Mesenteric fat pad (tissue), 1 donor: Measurements from ENCODE around the gene CDNF. TPM values are rescaled to one million over a fixed set of nuclear protein-coding genes. Genes with fewer than 3 reads are reported as not detected.
"Not testable (repeated sequence)": the region's sequence is repeated elsewhere in the genome, so short reads cannot be mapped to it uniquely, and the experiment has no call there.

Source experiments
- DNase-seq: peaks from one replicate; pipeline ENCODE4 v3.0.0-alpha.2; 2020; ENCODE audit warnings: low spot score
- total RNA-seq: library from RNA; stranded (reverse); fragmentation: NEBNext Ultra II Directional; extraction: Animal tissue kit (Norgen Biotek cat#: 25700); gene quantifications from one replicate; pipeline ENCODE4 v1.2.1, GENCODE V29; 2021
- donor health status: DM: yes; HTN: yes; CAD: no.

The CDNF gene
- total RNA-seq, 1 donor from 2014 or later, result 1.4 TPM

DNA sequence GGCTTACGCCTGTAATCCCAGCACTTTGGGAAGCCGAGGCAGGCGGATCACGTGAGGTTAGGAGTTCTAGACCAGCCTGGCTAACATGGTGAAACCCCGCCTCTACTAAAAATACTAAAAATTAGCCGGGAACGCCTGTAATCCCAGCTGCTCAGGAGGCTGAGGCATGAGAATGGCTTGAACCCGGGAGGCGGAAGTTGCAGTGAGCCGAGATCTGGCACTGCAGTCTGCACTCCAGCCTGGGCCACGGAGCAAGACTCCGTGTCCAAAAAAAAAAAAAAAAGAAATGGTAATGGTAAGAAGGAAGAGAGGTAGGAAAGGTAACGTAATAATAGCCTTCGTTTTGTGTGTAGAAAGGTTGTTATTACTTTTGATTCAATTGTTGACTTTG is 1.5 kb upstream of the CDNF start:
- DNase-seq, result no peak

DNA sequence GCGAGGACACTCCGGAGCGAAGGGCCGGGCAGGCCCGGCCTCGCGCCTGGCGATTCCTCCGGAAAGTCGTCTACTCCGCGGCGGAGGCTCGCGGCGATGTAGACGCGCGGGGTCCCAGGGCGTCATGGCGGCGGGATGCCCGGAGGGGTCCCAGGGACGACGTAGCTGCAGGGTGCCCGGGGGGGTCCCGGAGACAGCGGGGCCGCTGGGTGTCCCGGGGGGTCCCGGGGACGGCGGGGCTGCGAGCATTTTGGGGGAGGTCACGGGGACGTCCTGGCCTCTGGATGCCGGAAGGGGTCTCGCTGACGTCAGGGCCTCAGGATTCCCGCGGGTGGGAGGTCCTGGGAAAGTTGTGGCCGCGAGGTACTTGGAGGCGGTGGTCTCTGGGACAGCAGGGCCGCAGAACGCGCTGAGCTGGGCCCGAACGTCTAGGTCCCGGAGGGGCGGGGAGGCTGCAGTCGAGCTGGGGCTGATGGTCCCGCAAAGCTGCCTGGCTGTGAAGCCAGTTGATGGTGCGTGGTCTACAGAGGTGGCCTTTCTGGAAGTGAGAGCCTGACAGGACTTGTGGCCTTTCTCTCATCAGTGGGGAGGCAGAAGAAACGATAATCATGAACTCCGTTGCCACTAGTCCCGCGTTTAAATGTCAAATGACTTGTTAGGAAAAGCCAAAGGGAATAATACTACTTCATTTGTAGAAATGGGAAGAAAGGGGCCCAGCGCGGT is 906 bp upstream of the CDNF start:
- no peak for DNase-seq

DNA sequence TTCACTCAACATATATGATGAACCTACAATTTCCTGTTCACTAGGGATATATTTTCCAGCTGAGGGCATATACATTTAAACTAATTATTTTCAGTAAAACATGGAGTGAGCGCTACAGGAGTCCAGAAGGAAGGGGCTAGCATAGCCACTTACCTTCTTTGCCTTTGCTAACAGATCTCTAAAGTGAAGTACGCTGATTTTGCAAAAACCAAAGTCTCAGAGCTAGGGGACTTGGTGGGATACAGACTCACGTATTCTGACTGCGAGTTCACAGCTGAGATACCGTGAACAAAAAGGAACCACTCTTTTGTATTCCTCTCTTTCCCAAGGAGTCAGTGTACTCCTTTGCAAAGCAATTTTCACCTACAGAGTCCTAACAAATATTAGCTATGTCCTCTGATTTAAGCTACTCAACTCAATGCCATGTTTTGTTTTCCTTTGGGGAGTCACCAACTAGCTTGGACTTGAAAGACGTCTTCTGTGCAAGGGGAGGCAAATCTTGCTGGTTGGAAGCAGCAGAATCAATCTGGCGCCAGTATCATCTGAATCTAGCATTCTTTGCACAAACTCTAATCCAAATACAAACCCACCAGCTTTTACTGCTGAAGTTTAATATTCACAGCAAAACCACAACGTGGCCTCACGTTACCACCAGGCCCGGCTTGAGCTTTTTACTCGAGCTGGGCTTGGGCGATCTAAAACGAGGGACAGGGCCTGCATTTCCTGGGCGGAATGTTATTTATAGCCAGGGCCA is 657 bp downstream of the CDNF start:
- no peak for DNase-seq

DNA sequence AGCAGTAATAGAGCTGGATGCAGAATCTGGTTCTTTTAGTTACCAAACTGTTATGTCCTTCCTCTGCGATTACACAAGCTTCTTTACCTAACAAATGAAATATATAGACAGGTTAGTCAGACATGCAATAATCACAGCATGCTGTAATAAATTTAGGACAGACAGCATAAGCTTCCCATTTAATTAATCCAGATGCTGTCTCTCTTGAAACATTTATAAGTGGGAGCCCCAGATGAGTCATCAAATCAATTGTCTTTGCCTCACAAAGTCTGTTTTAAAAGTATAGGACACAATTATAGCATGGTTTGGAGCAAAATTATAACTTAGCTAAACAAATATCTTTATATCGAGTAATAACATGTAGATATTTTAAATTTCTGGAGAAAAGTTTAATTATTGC is 1.6 kb downstream of the CDNF start:
- no peak for DNase-seq

DNA sequence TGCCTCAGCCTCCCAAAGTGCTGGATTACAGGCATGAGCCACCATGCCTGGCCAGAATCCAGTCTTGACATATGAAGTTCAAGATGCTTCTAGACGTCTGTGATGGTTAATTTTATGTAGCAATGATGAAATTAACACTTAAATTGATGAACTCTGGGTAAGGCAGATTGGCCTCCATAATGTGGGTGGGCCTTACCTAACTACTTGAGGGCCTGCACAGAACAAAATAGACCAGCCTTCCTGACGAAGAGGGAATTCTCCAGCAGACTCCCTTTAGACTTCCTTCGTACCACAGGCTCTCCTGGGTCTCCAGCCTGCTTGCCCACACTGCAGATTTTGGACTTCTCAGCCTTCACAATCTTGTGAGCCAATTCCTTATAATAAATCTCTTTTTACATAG is 4.7 kb downstream of the CDNF start:
- no peak for DNase-seq

GRCh38 chr10:14826076-14826829 is 11.6 kb downstream of the CDNF start:
- no peak for DNase-seq

DNA sequence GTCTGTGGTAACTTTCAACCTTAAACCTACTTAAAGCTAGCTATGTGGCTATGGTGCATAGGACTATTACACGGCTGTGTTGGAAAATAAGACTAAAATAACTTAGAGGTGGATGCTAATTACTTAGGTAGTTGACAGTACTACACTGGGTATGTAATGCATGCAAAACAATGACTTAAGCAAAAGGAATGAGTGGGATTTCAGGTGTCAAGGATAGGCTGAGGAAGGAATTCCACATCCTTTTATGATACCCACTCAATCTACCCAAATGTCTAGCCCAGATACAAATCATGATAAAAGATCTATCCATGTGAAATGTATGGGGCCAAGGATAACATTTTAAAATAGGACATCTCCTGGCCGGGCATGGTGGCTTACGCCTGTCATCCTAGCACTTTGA is 13.9 kb downstream of the CDNF start:
- DNase-seq, result no peak

- no peak for DNase-seq
These were observed 14.7 kb downstream of the CDNF start for GRCh38 chr10:14822879-14823755.

DNA sequence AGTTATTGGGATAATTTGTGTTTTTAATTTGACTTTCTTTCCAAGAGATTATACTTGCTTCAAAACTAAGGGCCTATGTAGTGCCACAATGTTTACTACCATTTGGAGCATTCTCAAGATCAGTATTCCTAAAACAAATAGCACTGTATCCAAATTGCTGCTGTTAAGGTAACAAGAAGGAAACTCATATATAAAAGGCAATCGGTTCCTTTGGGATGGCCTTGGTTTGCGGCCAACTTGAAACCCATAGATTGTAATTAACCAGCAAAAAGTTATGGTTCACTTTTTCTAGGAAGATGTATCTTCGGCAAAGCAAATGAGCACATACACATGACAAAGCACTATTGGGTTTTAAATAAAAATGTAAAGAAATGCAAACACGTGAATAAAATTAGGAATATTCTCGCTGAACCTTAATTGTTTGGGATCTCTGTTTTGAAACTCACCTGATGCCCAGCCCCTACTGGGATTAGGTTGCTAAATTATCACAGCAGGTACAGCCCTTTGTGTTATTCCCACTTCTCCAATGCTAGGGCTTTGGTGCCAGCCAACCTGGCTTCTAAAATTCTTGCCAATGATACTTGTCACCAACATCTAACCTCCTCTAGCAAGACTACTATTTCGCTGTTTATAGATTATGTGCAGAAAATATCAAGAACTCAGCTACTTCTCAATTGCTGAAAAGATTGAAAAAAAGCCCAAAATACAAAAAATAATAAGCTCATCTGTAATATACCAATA is 16.0 kb downstream of the CDNF start:
- no peak for DNase-seq

DNA sequence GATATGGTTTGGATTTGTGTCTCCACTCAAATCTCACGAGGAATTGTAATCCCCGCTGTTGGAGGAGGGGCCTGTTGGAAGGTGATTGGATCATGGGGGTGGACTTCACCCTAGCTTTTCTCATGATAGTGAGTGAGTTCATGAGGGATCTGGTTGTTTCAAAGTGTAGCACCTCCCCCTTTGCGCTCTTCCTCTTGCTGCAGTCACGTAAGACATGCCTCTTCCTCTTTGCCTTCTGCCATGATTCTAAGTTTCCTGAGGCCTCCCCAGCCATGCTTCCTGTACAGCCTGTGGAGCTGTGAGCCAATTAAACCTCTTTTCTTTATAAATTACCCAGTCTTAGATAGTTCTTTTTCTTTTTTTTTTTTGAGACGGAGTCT is 17.1 kb downstream of the CDNF start:
- DNase-seq, result no peak

DNA sequence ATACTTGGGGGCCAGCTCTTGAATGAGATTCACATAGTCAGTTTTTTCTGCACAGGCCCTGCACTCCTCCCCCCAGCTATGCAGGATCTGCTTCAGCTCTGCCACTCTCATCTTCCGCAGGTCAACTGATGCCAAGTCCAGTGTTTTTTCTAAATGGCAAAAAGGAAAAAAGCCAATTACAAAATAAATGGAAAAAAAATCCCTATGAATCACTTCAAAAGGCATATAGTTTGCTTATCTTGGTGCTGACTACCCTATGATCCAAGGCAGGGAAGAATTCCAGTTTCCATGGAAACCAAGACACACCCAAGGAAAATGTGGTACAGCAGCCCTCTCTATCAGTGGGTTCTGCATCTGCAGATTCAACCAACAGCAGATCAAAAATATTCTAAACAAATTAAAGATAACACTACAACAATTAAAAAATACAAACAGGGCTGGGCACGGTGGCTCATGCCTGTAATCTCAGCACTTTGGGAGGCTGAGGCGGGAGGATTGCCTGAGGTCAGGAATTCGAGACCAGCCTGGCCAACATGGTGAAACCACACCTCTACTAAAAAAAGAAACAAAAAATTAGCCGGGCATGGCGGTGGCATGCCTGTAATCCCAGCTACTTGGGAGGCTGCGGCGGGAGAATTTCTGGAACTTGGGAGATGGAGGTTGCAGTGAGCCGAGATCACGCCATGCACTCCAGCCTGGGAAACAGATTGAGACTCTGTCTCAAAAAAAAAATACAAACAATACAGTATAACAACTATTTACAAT is 17.6 kb downstream of the CDNF start:
- DNase-seq, result no peak

DNA sequence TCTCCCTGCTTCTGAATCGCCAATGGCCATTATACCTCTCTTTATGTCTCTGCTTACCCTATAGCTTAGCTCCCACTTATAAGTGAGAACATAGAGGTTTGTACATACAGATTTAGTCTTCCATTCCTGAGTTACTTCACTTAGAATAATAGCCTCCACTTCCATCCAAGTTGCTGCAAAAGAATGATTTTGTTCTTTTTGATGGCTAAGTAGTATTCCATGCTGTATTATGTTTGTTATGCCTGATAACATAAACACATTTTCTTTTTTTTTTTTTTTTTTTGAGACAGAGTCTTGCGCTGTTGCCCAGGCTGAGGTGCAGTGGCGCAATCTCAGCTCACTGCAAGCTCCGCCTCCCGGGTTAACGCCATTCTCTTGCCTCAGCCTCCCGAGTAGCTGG is 21.1 kb downstream of the CDNF start:
- not testable (repeated sequence) for DNase-seq

DNA sequence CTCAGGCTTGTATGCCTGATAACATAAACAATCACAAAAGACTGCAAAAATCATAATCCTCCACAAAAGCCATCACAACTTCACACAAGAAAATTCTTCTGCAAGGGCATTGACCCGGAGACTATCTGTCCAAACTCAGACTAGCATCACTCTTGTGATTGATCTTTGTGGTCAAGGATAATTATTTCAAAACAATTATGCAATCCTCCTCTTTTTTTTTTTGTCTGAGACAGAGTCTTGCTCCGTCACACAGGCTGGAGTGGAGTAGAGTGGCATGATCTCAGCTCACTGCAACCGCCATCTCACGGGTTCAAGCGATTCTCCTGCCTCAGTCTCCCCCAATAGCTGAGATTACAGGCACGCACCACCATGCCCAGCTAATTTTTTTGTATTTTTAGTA is 22.2 kb downstream of the CDNF start:
- DNase-seq, result no peak

- no peak for DNase-seq
These were observed 25.6 kb downstream of the CDNF start for GRCh38 chr10:14812271-14812670.

GRCh38 chr10:14810969-14811953 is 26.6 kb downstream of the CDNF start:
- DNase-seq, result no peak

DNA sequence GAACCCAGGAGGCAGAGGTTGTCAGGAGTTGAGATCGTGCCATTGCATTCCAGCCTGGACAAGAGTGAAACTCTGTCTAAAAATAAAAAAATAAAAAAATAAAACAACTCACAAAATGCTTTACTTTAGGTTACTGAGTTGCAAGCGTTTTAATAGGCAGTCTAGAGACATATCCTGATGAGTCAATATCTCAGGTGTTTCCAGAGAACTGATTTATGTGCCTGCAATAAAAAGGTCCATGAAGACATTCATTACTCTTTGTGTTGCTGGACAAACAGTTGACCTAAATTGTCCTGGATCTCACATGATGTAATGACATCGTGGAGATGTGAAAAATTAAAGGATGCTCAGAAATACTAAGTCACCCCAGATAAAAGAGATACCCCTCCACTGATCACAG is 31.5 kb downstream of the CDNF start:
- no peak for DNase-seq

GRCh38 chr10:14803827-14804226 is 34.0 kb downstream of the CDNF start:
- DNase-seq, result no peak

GRCh38 chr10:14801723-14802122 is 36.1 kb downstream of the CDNF start:
- no peak for DNase-seq

DNA sequence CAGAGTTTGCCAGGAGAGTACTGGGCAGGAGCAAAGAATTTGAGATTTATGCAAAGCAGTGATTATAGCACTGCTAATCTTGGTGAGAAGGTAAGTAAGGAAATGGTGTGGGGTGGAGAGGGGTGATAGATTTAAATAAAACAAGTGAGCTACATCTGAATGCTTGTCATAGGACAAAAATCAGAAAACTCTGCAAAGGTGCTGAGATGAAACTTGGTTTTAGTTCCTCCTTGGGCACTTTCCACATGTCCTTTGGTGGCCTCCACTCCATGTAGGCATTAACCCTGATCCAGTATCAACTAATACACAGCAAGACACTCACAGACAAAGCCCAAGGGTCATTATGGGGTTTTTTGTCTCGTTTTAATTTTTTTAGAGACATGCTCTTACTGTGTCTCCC is 37.4 kb downstream of the CDNF start:
- DNase-seq, result no peak
